NCI-H1092 treated with DMSO at 0.1 percent for 48 hours (cell line): ENCODE measurements around the gene ASTN2.

ENCODE experiments used
- DNase-seq: peaks from one replicate; lab custom pipeline; 2025; lab: John Stamatoyannopoulos, UW

The ASTN2 gene

GRCh38 chr9:117359910-117360309 is 54.9 kb downstream of the ASTN2 start:
- no peak for DNase-seq

DNA sequence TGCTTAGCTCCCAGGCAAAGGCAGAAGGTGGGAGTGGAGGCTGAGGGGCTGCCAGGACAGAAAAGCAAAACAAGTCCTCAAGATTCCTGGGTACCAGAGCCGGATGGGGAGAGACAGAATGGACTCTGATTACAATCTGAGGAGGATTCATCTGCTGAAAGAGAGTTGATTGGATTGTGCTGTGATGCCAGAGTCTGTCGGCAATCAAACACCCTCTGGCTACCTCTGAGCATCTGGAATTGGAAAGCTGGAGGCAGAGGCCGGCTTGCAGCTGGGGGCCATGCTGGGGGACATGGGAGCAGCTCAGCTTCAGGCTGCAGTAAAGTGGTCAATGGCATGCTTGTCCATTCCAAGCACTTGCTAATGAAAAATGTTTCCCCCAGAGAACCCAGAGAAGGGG is 59.3 kb downstream of the ASTN2 start:
- DNase-seq, result no peak

- no peak for DNase-seq
These were observed 59.9 kb downstream of the ASTN2 start for GRCh38 chr9:117354997-117355396.

DNA sequence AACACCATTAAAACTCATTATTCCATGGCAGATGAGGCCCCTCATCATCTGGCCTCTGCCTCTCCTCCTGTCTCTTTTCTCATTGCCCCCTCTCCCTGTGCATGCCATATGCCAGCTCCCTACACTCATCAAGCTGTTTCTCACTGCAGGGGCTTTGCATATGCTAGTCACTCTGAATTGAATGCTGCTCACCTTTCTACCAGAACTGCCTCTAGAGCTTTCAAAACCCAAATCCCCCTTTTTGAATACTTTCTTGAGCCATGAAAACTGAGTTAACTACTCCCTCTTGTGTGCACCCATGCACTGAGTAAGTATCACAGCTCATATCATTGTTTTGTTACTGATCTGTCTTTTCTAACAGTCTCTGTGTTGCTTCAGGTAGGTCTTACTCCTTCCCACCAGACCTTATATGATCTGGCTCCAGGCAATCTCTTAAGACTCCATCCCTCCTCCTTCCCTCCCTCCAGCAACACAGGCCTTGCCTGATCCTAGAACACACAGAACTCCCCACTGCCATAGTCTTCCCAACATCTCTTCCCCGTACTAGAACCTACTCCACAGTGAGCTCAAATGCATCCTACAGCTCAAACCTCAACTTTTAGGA is 60.5 kb downstream of the ASTN2 start:
- DNase-seq, result no peak

DNA sequence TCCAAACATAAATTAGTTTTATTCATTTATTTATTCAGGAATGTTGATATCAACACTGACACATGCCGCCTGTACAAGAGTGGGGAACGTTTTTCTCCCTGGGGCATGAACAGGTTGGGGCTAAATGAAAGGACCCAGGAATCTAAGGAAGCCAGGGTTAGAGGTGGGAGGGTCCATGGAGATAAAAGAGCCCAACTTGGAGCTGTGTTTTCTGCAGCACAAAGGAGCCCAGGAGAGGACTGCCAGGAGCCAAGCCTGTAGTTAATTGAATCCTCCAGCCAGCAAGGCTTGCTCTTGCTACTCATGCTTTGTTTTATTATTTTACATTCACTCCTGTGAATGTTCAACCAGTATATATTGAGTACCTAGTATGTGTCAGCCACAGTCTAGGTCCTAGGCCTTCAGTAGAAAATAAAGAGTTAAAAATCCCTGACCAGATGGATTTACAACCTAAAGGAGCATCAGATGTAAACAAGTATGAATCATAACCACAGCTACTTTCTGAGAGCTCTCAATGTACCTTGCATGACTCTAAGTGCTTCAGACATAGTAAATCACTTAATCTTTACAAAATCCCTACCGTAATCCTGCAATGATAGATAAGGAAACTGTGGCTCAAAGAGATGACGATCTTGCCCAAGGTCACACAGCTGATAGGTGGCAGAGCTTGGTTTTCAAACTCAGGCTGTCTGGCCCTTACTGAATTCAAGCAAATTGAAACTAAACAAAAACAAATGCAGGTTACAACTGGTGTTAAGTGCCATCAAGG is 69.8 kb downstream of the ASTN2 start:
- no peak for DNase-seq

DNA sequence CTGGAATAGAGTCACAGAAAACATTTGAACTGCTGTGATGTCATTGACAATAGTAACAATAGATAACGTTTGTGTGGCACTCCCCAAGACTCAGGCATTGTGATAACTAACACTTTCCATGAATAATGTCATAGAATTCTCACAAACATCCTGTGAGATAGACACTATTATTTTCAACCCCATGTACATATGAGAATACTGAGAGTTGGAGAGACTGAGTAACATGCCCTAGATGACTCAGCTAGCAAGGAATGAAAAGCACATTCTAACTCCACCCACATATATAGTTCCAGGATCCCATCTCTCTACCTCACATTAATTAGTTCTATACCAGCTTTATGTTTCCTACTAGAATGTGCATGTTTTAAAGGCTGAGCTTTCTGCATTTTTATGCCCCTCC is 71.4 kb downstream of the ASTN2 start:
- DNase-seq, result no peak

DNA sequence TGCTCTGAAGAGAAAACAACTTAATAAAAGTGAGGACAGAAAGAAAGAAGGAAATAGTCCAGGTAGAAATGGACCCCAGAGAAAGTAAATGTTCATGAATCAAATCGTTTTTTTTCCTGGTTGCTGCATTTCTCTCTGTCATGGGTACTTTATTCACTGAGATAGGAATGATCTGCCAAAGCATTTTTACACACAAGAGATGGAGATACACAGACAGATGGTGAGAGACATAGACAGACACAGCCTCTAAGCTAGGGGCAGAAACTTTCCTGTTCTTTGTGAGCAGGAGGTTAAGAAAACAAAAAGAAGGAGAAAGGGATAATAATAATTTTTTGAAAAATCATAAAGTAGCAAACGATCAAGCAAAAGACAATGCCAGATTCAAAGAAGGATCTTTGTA is 73.7 kb downstream of the ASTN2 start:
- DNase-seq, result no peak

DNA sequence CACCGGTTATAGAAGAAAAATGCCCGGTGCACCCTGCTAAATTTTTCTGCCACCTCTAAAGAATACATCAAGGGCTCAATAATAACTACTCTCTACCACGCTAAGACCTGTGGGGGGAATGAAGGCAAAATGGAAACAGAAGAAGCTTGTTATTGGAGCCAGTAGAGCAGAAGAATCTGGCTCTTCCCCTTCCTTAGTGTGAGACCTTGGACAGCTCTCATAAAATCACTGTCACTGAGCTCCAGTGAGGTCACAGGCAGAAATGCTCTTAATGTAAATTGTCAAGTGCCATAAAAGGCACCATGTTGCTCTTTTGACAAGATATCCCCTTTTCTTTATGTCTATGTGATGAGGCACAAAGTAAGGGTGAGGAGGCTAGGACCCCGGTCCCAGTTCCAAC is 74.4 kb downstream of the ASTN2 start:
- DNase-seq, result no peak

- DNase-seq, result no peak
These were observed 78.9 kb downstream of the ASTN2 start for GRCh38 chr9:117335837-117336433.

- DNase-seq, result peak; percentile 12
These were observed 80.8 kb downstream of the ASTN2 start for GRCh38 chr9:117334101-117334500.

- no peak for DNase-seq
These were observed 89.0 kb downstream of the ASTN2 start for GRCh38 chr9:117325831-117326230.

GRCh38 chr9:117325110-117325731 is 89.6 kb downstream of the ASTN2 start:
- no peak for DNase-seq

- no peak for DNase-seq
These were observed 91.5 kb downstream of the ASTN2 start for GRCh38 chr9:117323390-117323789.

GRCh38 chr9:117317192-117317591 is 97.7 kb downstream of the ASTN2 start:
- no peak for DNase-seq

GRCh38 chr9:117315236-117315635 is 99.6 kb downstream of the ASTN2 start:
- DNase-seq, result no peak

DNA sequence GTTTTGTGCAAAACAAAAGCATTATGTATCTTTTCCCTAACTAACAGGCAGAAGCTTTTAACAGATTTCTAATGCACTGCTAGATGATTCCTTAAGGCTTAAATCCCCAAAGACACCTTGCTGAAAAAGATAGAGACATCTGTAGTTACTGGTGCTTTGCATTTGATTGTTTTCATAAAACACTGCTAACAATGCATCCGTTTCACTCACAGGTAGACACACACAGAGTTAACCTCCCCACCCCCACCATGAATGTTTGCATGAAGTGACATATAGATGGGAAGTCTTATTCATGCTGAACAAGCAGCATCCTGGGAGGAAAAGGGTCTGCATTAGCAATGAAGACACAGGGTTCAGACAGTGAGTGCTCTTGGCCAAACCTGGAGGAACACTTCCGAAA is 100.9 kb downstream of the ASTN2 start:
- no peak for DNase-seq

DNA sequence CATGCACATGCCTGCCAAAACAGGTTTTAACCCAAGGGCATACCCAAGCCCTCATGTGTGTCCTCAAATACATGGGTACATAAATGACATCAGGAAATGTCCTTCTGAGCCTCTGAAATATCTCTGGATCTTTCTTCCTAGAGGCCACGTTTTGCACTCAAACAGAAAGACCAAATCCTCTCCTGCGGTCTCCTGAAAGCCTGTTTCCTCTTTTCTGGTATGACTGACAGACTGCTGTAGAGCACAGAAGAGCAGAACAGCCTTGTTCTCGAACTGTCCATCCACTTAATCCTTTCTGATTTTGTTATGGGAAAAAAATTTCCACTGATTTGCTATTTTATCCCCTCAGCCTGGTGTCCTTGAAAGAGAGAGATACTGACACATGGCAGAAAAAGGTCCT is 107.2 kb downstream of the ASTN2 start:
- no peak for DNase-seq

GRCh38 chr9:117306032-117306431 is 108.8 kb downstream of the ASTN2 start:
- no peak for DNase-seq

GRCh38 chr9:117305454-117305853 is 109.4 kb downstream of the ASTN2 start:
- DNase-seq, result no peak

DNA sequence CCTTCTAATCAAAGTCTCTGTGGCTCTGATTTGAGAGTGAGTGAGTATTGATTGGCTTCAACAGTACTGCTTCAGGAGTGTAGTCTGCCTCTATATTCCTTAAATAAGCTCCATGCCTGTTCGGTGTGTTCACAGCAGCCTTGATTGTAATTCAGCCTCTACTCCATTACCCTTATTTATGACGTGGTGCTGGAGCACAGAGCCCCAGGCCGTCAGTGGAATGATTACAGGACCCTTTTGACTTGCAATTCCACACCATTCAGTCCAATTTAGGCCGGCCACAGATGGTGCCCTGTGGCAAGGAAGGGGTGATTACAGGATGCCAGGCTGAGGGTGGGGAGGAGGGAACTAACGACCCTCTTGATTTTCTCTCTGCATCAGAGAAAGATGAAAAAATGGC is 110.3 kb downstream of the ASTN2 start:
- DNase-seq, result no peak

DNA sequence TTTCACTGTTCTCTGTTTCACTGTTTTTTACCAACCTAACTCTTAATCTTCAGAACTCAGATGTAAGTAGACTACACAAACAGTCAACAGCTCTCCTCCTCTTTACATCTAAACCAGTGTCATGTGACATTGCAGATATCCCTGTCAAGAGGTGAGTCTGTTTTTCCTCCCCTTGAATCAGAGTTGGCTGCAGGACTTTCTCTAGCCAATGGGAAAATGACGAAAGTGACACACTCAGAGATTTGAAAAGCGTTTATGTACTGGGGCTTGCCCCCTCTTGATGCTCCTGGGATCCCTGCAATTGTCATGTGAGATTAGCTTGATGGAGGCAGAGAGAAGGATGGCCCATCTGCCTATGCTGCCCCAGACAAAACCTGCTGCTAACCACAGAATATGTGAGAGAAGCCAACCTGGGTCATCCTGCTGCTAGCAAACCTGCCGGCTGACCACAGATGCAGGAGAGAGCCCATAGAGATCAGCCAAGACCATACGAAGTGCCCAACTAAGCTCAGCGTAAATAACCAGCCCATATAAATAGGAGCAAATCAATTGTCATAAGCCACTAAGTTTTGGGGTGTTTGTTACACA is 111.1 kb downstream of the ASTN2 start:
- no peak for DNase-seq

GRCh38 chr9:117302487-117302886 is 112.4 kb downstream of the ASTN2 start:
- DNase-seq, result no peak
